ENCODE results near the gene DAGLA. TPM values are rescaled to one million over a fixed set of nuclear protein-coding genes. Genes with fewer than 3 reads are reported as not detected.
A peak's percentile ranks its signal among the peaks of the same experiment; 100 is the strongest.

Gene DAGLA
- total RNA-seq, 1 donor from 2014 or later, result 21.0 TPM

GRCh38 chr11:61709110-61709509 lies 28.9 kb downstream of the DAGLA start:
- Mint-ChIP-seq H3K4me1 (peaks cover 42% of the 10 kb centered on the region), H3K9me3 (no peaks in the 10 kb centered on the region), H3K4me3 (no peak overlapping the region), H3K27ac (ENCODE audit: unreplicated experiment) (no peak overlapping the region), H3K27me3 (ENCODE audit: low read depth) (no peaks in the 10 kb centered on the region), H3K36me3 (ENCODE audit: low read depth) (no peaks in the 10 kb centered on the region)
- TF ChIP-seq, protein P1, sequence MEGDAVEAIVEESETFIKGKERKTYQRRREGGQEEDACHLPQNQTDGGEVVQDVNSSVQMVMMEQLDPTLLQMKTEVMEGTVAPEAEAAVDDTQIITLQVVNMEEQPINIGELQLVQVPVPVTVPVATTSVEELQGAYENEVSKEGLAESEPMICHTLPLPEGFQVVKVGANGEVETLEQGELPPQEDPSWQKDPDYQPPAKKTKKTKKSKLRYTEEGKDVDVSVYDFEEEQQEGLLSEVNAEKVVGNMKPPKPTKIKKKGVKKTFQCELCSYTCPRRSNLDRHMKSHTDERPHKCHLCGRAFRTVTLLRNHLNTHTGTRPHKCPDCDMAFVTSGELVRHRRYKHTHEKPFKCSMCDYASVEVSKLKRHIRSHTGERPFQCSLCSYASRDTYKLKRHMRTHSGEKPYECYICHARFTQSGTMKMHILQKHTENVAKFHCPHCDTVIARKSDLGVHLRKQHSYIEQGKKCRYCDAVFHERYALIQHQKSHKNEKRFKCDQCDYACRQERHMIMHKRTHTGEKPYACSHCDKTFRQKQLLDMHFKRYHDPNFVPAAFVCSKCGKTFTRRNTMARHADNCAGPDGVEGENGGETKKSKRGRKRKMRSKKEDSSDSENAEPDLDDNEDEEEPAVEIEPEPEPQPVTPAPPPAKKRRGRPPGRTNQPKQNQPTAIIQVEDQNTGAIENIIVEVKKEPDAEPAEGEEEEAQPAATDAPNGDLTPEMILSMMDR (conservative IDR thresholded peaks at IDR 0.05), result no peak
- no peak for DNase-seq (ENCODE audit: low read depth, low spot score)

DNA sequence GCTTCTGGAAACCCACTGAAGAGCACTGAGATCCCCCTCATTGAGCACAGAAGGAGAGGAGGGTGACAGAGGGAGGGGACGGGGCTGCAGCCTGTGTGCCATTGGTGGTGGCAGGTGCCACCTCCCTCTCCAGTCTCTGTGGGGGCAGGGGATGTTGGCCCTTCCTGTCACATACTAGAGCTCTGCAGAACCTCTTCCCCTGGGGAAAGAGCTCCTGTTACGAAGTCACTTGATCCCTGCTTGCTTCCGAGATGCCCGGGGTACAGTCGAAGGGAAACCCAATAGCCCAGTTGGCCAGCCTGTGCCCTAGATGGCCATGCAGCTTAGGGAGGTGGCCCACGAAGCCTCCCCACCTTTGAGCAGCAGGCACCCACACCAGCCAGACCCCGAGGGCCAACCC lies 29.4 kb downstream of the DAGLA start:
- H3K4me3 Mint-ChIP-seq, result no peak overlapping the region
- TF ChIP-seq, protein P1 (conservative IDR thresholded peaks at IDR 0.05), result no peak
- H3K36me3 Mint-ChIP-seq (ENCODE audit: low read depth), result no peaks in the 10 kb centered on the region
- no peak for DNase-seq (ENCODE audit: low read depth, low spot score)
- no peaks in the 10 kb centered on the region for H3K27me3 Mint-ChIP-seq (ENCODE audit: low read depth)
- H3K27ac Mint-ChIP-seq (ENCODE audit: unreplicated experiment), result peak overlapping the region; percentile 87
- no peaks in the 10 kb centered on the region for H3K9me3 Mint-ChIP-seq
- peaks cover 46% of the 10 kb centered on the region for H3K4me1 Mint-ChIP-seq

- Mint-ChIP-seq H3K4me3 (no peak overlapping the region), H3K36me3 (ENCODE audit: low read depth) (no peaks in the 10 kb centered on the region), H3K9me3 (no peaks in the 10 kb centered on the region), H3K4me1 (peaks cover 51% of the 10 kb centered on the region), H3K27ac (ENCODE audit: unreplicated experiment) (no peak overlapping the region), H3K27me3 (ENCODE audit: low read depth) (no peaks in the 10 kb centered on the region)
- no peak for DNase-seq (ENCODE audit: low read depth, low spot score)
- TF ChIP-seq, protein P1 (conservative IDR thresholded peaks at IDR 0.05), result no peak
Measured at GRCh38 chr11:61710019-61710418, 29.8 kb downstream of the DAGLA start.

DNA sequence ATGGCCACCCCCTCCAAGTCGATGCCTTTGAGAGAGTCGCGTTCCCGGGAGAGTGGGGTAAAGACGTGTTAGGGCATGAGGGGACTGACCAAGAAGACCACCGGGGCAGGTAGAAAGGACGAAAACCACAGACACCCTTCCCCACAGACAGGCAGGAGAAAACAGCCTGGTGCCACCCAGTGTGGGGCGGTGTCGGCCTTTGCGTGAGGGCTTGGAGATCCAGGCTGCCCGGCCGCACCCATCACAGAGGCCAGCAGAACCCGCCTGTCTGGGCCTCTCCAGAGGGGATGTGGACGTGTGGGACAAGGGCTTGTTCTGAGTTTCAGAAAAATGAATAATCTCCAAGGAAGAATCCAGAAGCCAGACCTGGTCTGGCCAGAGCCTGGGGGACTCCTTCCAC lies 30.8 kb downstream of the DAGLA start:
- Mint-ChIP-seq H3K36me3 (ENCODE audit: low read depth) (no peaks in the 10 kb centered on the region), H3K9me3 (no peaks in the 10 kb centered on the region), H3K27ac (ENCODE audit: unreplicated experiment) (peak overlapping the region; percentile 96), H3K27me3 (ENCODE audit: low read depth) (no peaks in the 10 kb centered on the region), H3K4me1 (peaks cover 55% of the 10 kb centered on the region), H3K4me3 (no peak overlapping the region)
- DNase-seq (ENCODE audit: low read depth, low spot score), result no peak
- TF ChIP-seq, protein P1 (conservative IDR thresholded peaks at IDR 0.05), result no peak

DNA sequence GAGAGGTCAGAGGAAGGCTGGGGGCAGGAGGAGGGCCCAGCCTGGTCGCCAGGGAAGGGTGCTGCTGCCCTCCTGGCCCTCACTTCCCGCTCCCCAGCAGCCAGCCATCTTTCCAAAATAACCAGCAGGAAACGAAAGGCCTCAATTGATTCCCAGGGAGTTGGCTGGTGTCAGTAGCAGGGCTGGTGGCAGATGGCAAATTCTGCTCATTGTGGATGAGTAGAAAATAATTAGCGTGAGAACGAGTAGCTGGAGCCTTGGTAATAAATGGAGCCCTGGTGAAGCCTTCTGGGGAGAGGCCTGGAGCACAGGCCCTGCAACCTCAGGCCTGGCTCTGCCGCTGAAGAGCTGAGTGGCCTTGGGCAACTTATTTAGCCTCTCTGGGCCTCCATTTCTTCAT lies 31.3 kb downstream of the DAGLA start:
- peak overlapping the region; percentile 44 for H3K4me3 Mint-ChIP-seq
- no peaks in the 10 kb centered on the region for H3K36me3 Mint-ChIP-seq (ENCODE audit: low read depth)
- no peaks in the 10 kb centered on the region for H3K9me3 Mint-ChIP-seq
- peaks cover 57% of the 10 kb centered on the region for H3K4me1 Mint-ChIP-seq
- TF ChIP-seq, protein P1 (conservative IDR thresholded peaks at IDR 0.05), result no peak
- H3K27me3 Mint-ChIP-seq (ENCODE audit: low read depth), result no peaks in the 10 kb centered on the region
- no peak for DNase-seq (ENCODE audit: low read depth, low spot score)
- no peak overlapping the region for H3K27ac Mint-ChIP-seq (ENCODE audit: unreplicated experiment)

GRCh38 chr11:61712314-61712713 lies 32.1 kb downstream of the DAGLA start:
- H3K27me3 Mint-ChIP-seq (ENCODE audit: low read depth), result no peaks in the 10 kb centered on the region
- H3K27ac Mint-ChIP-seq (ENCODE audit: unreplicated experiment), result peak overlapping the region; percentile 67
- no peaks in the 10 kb centered on the region for H3K9me3 Mint-ChIP-seq
- no peaks in the 10 kb centered on the region for H3K36me3 Mint-ChIP-seq (ENCODE audit: low read depth)
- TF ChIP-seq, protein P1 (conservative IDR thresholded peaks at IDR 0.05), result no peak
- H3K4me1 Mint-ChIP-seq, result peaks cover 65% of the 10 kb centered on the region
- no peak for DNase-seq (ENCODE audit: low read depth, low spot score)
- no peak overlapping the region for H3K4me3 Mint-ChIP-seq
